GM21515 (cell line): ENCODE measurements around the gene FBXO41.

Source experiments
- ATAC-seq: cut with Tn5 transposase; IDR thresholded peaks from one replicate; pipeline ENCODE4 v1.9.1; 2021; ENCODE audit not compliant: unreplicated experiment

Gene FBXO41

DNA sequence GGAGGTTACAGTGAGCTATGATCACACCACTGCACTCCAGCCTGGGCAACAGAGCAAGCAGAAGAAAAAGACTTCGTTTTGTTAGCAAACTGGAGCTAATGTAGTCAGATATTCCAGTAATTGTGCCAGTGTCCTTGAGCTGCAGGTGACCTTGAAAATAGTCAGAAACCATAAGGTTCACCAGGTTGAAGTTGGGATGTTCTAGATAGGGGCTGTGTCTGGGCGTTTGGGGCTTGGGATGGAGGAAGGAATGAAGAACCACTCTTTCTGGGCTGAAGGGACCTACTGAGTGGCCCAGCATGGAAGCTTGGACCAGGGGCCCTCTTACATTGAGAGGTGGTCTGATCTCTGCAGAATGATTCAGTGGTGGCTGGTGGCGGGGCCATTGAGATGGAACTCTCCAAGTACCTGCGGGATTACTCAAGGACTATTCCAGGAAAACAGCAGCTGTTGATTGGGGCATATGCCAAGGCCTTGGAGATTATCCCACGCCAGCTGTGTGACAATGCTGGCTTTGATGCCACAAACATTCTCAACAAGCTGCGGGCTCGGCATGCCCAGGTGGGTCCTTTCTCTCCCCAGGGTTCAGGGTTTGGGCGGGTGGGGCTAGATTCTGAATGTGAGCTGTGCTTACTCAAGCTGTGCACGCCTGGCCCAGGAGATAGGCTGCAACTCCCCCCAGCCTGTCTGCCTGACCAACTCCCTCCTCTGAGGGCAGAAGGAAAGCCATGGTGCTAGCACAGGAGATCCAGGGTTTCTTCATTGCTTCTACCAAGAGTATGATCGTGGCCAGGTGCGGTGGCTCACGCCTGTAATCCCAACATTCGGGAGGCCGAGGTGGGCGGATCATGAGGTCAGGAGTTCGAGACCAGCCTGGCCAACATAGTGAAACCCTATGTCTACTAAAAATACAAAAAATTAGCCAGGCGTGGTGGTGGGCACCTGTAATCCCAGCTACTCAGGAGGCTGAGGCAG, 33.1 kb downstream of the FBXO41 start:
- ATAC-seq, result no peak

DNA sequence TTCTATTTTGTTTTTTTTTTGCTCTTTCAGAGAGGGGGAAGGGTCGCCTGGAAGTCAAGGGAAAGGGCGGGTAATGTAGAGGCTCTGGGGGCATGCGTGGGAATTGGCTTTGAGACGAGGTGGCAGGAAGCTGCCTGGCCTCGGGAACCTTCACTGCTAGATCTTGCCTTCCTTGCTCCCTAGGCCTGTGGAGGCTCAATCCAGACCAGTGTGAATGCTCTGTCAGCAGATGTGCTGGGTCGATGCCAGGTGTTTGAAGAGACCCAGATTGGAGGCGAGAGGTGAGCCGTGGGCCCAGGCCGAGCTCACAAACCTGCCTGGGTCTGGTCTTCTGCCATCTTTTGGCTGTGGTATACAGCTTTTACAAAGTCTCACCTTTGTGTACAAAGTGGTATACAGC, 34.6 kb downstream of the FBXO41 start:
- ATAC-seq, result no peak

DNA sequence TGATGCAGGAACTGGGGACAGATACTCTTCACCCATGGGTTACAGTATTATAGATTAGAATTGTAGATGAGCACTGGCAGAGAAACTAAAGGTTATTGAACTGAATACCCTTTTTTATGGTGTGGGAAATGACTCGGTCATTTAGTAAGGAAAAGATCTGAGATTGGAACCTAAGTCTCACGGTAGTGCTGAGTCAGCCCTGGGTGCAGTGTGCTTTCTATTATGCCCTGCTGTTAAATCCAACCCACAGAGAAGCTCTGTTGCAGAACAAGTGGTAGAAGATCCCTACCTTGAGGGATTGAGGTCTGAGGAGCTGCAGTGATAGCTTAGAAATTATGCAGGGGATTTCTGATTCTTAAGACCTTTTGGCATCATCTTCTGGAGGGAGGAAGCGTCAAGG, 37.4 kb downstream of the FBXO41 start:
- no peak for ATAC-seq

DNA sequence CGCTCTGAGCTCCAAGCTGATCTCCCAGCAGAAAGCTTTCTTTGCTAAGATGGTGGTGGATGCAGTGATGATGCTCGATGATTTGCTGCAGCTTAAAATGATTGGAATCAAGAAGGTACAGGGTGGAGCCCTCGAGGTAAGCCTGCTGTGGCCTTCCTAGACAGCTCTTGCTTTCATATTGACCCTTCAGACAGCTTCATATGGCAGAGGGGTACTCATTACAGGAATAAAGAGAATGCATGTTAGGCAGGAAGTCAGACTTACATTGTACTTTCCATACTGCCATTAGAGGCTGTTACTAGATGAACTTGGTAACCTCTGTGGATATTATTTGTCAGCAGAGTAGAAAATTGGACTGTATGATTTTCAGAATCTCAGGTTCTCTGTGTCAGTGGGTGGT, 39.7 kb downstream of the FBXO41 start:
- ATAC-seq, result no peak

DNA sequence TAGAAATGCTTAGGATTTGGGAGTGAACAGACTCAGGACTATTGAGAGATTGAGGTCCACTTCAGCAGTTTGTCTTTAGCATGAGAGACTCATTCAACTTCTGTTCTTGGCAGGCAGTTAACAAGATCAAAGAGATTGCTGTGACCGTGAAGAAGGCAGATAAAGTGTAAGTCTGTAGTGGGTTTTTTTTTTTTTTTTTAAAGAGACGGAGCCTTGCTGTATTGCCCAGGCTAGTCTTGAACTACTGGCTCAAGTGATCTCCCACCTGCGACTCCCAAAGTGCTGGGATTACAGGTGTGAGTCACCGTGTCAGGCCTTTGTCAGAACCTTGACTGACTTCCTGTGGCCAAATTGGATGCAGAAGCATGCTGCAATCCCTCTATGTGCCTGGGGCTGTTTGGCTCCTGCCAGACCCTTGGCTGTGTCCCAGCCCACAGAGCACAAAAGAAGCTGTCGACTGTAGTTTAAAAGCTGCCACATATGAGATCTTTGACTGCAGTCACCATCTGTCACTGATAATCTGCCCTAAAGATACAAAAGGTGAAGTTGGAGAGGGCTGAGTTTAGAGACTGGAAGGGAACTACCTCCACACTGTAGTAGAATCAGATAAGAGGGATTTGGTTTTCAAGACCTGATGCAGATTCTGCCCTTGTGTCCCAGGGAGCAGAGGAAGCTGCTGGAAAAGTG, 40.3 kb downstream of the FBXO41 start:
- no peak for ATAC-seq

DNA sequence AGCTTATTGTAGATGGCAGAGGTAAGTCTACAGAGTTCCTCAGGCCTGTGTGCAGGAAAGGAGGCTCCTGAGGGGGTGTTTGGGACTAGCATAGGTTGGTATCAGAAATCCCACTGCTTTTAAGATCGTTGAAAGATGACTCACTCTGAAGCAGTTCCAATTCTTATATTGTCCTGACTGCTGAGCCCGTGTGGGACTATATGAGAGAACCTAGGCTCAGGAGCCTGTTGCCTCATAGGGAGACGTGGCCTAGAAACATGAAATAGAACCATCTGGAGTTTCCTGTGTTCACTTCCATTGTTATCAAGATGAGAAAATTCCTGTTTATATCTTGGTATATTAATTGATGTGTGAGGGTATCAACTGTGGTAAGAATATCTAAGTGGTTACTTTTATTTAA, 44.5 kb downstream of the FBXO41 start:
- no peak for ATAC-seq

DNA sequence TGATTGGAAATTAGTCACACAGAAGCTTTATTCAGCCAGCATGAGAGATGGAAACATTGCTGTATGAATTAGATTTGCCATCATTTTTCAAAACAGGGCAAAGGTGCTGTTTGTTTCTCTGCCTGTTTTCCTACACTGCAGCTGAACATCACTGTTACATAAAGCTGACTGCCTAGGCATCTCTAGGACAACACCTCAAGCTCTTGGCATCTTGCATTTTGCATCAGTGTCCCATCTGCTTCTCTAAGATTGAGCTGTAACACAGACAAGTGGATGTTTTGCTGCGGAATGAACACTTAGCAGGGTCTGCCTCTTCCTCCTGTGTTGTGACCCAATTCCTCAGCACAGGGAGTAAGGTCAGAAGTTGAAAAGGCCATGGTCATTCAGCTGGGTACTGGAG, 45.3 kb downstream of the FBXO41 start:
- ATAC-seq, result no peak

DNA sequence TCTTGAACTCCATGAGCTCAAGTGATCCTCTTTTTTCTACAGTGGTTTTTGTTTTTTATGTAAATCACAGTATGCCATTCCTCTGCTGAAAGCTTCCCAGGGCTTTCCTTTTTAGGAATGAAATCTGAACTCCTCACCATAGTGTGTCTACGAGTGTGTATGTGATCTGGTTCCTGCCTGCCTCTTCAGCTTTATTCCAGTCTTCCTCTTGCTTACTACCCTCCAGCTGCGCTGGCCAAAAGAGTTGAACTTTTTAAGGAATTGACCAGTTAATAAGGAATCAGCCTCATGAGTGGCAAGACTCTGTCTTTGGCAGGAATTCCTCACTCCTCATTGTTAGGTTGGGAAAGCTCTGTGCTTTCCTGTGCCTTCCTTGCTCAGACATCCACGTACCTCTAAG, 46.1 kb downstream of the FBXO41 start:
- no peak for ATAC-seq

DNA sequence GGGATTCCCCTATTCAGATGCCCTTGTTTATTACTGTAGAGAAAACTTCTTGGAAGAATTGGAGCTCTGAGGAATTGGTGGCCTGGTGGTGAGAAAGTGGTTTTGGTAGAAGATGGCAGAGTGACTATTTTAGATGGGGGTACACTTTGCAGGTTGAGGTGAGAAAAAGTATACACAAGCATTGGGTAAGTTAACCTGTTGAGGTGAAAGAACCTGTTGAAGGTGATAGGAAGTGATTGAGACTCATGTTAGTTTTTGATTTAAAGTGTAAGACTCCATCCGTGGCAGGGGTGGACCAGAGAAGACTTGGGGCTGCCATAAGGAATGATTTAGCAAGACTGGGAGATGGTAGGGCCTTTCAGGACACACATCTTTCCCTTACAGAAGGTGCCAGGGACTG, 47.1 kb downstream of the FBXO41 start:
- no peak for ATAC-seq

DNA sequence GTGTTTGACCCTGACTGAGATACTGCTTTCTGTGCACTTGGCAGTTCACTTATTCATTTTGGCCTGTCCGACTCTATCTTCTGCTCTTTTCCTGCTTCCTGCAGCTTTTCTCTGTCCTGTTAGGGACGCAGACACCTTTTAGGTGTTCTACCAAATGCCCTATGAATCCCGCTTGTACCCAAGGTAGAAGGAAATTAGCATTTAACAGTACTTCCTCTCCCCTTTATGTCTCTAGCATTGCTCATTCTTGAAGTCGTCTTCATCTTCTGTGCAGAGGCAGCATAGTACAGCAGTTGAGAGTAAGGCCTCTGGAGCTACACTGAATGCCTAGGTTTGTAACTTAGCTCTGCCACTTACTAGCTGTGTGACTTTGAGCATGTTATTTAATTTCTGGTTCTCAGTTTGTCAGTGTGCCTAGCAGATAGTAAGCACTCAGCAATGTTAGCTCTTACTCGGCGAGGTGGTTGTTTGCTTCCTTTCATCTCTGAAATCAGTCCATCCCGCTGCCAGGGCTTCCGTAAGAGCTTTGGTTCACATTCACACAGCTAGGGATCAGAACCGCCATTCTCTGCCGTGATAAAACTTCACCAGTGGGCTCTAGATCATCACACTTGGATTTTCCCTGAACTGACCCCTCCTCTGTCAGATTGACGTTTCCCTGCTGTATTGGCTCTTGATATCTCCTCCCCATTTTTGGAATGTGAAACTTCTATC, 48.8 kb downstream of the FBXO41 start:
- ATAC-seq, result no peak

DNA sequence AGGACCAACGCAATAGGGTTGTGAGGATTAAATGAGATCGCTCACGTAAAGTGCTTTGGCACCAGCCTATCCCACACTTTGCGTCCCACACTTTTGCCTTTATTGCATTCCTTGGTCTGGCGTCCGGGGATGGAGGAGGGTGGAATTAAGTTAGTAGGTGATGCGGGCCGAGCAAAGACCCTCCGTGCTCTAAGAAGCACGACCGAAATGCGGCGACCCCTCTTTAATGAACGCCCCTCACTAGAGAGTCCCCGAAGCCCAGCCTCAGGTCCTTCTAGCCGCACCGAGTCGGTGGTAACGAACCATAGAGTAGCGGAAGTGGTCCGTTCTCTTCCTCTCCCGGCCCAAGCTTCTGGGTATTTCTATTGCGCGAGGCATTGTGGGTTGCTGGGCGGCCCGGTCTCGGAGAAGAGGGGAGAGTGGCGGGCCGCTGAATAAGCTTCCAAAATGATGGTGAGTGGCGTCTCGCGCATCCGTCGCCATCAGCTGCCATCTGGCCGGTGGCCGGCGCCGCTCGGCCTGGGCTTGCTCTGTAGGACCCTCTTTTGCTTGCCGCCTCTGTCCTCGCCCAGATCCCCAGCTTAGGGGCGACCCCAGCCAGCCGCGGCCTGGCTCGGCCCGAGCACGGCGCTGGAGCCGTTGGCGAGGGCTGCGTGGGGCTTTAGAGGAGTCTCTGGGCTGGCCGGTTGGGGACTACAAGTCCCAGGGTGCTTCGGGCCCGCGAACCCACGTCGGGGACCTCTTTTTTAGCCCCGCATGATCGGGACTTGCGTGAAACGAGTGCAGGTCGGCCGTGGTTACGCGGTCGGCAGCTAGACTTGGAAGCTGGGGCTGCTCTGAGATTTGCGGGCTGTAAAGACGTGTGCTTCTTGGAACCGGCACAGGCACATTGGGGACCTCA, 50.1 kb downstream of the FBXO41 start, which contains the start of gene CCT7:
Gene CCT7, plus strand, starts transcription at position 377 of the 901 bp plus-strand sequence. Its CDS starts 71 bp downstream, at position 448.
- ATAC-seq, result peak; percentile 64

DNA sequence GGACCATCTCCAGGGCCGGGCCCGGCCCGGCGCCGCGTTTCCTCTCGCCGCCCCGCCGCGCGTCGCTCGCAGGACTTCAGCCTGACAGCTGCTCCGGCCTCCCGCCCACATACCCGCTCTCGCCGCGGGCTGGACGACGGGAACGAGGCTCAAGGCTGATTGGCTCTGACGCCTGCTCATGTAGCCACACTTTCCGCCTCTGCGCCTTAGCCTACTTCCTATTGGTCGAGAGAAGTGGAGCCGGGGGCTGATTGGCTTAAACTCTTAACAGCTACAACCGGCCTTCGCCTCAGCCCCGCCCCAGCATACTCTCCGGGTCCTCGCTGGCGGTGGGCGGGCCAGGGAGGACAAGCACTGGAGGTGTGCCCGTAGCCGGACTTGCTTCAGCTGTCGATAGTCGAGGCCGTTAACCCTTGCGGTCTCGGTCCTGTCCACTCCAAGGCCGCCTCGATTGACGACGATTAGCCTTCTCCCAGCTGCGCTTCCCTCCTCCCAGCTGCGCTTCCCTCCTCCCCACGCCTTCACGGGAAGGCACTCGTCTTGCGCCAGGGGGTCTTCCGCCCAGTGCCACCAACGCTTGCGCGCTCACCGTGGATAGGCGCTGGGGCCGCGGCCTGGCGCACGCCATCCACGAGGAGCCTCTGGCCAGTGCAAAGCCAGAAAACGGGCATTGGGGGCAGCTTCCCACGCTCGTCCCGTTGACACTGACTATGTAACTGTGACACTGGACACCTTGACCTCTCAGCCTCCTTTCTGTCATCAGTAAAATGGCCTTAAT, 50.9 kb downstream of the FBXO41 start, which contains the start of gene PRADC1:
Gene PRADC1, minus strand, starts transcription at position 86 of the 778 bp plus-strand sequence. Its CDS starts 79 bp downstream, at position 7.
- peak; percentile 93 for ATAC-seq

DNA sequence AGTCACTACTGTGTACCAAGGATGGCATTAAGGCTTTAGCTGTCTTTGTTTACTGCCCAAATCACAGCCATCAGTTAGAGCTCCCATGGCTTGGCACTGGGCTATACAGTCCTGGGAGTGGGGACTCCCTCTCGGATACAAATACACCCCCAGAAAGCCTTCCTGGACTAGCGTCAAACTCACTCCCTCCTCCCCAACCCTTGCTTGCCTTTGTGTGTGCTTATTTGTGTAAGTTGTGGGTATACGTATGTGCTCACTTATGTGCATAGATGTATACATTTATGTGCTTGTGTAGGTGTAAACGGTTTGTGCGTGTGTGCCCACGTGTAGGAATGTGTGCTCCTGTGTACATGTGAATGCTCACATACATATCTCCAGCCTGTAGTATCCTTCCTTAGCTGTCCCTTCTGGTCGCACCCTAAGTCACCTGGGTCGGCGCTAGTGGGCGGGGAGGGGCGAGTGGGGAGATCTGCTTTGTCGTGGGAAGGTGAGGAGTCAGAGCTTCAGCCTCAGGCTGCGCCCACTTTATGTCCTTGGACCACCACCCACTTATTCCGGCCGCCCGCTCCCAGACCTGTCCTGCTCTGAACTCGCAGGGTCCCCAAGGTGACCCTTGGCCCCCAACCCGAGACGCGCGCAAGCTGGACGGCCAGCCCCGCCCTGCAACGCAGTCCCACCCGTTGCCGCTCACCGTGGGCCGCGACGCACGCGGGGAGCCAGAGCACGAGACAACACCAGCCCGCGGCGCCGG, 51.7 kb downstream of the FBXO41 start:
- ATAC-seq, result no peak

DNA sequence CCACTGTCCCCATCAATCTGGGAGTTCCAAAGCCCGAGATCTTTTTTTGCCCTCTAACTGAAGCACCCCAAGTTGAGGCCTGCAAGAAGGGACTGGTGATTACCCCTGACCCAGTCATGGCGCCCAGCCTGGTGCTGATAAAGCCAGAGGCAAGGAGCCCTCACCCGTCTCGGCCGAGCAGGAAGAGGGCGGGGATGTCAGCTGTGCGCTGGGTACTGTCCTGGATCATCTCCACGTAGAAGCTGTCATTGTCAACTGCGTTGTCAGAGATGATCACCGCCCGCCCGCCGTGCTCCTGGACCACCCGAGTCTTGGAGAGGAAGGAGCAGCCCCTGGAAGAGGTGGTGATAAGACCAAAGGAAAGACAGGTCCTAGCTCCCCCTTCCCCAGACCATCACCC, 55.6 kb downstream of the FBXO41 start:
- ATAC-seq, result no peak

DNA sequence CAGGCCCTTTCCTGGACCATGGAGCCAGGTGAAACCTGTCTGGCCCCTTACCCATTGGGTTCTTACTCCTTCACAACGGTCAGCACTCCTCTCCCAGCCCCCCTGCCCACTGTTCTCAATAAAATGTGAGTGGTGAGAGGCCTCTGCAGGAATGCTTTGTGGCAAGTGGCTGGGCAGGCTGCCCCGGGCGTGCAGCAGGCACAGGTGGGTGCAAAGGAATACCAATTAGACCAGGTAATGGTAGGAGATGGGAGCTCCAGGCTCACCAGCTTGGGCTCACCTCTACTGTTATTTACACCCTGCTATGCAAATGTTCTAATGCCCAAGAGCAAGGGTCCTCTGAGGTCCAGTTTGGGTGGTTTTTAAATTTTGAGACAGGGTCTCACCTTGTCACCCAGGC, 57.2 kb downstream of the FBXO41 start:
- ATAC-seq, result no peak

DNA sequence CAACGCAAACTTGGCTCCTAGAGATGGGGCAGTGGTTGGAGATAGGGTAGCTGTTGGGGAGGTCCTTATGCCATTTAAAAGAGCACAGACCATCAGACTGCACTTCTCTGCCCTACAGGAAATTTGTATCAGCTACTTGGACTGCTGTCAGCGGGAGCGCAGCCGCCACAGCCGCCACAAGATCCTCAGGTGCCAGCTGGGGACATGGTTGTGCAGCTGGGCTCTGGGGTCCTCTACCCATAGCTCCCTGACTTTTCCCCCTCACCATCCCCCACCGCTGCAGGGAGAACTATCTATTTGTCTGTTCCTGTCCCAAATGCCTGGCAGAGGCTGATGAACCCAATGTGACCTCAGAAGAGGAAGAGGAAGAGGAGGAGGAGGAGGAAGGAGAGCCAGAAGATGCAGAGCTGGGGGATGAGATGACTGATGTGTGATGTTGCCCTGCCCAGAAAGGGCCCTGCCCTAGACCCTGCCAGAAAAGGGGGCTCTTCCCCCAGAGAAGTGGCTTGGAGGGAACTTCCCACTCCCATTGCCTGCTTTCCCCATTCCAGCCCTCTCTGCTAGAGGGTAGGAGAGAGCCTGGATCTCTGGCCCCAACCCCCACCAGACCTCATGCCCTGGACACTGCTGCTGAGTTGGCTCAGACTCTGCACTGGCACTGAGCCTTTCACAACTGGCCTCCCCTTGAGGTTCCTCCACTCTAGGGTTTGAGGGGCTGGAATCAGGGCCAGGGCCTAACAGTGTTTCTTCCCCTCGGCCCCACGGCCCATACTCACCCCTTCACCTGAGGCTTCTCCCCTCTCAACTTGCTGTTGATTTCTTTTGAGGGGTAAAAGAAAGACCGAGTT, 58.5 kb downstream of the FBXO41 start:
- no peak for ATAC-seq

DNA sequence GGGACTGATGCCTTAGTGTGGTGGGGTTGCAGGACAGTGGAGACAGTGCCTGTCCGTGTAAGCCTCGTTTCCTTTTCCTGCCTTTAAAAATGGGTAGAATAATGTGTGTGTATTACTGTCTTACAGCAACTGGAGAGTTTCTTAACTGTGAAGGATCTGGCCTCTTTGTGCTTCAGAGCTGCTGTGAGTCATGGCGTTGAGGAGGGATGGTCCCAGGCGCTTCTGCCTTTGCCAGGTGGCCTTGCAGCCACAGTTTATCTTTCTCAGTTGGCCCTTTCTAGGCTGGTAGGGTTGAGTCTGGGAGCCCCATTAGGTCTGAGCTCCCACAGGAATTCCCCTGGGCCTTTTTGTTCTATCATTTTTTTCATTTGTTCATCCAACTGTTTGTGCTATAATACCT, 60.5 kb downstream of the FBXO41 start:
- ATAC-seq, result no peak

DNA sequence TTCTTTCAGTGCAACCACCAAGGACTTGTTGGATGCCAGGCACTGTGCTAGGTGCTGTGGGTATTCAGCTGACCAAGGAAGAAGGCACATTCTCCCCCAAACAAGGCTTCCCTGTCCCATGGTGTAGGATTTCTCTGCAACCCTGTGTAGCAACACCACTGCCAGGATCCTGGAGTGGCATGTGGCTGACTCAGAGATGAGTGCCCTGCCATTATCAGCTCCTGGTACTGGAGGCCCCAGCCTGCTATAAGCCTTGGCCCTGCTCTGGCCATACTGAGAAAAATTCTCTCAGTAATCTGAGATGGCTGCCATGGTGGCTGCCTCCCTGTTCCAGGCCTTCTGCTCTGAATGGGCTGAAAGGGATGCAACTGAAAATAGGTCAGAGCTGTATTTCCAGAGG, 66.0 kb downstream of the FBXO41 start:
- no peak for ATAC-seq
